HEK293 (cell line): ENCODE results near the gene FBXL7.

Experiments used
- CTCF ChIP-seq: fragments of 450-650 bp; formaldehyde crosslinking; IDR thresholded peaks from 2 replicates; pipeline ENCODE4 v1.5.1; 2016; ENCODE audit warnings: missing biosample characterization, missing genetic modification characterization
- GLIS1 ChIP-seq: fragments of 450-650 bp; formaldehyde crosslinking; IDR thresholded peaks from 2 replicates; pipeline ENCODE4 v1.5.1; 2016; ENCODE audit warnings: missing biosample characterization, missing genetic modification characterization
- PRDM6 ChIP-seq: fragments of 450-650 bp; formaldehyde crosslinking; IDR thresholded peaks from 2 replicates; pipeline ENCODE4 v1.5.1; 2017; ENCODE audit warnings: missing biosample characterization, missing genetic modification characterization
- ZNF660 ChIP-seq: fragments of 450-650 bp; IDR thresholded peaks from 2 replicates; pipeline ENCODE4 v1.5.1; 2018; ENCODE audit warnings: missing biosample characterization, mild to moderate bottlenecking, missing genetic modification characterization
- ZSCAN16 ChIP-seq: fragments of 450-650 bp; formaldehyde crosslinking; IDR thresholded peaks from 2 replicates; pipeline ENCODE4 v1.5.1; 2016; ENCODE audit warnings: missing biosample characterization, missing genetic modification characterization
- TF ChIP-seq, protein P1 (sequence below): fragments of 450-650 bp; formaldehyde crosslinking; IDR thresholded peaks from 2 replicates; pipeline ENCODE4 v1.5.1; 2016; ENCODE audit warnings: missing biosample characterization, missing genetic modification characterization

DNA sequence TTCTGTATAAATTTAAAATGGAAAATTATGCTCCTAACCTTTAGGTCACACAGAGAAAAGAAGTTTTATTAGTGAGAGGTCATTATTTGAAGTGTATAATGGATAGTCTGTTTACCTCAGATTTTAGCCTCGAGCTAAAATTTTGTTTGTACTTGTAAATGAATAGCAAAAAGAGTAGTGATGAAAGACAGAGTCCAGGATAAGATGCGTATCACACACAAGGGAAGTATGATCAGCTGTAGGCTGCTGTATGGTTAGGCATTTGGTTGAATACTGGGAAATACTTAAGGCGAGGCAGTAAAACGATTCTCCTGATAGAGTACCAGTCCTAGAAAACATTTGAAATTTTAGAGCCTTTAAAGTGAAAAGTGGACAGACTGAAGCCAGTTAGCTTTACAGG is 92.7 kb downstream of the FBXL7 start:
- TF ChIP-seq CTCF (tag by site-specific recombination) (no peak), GLIS1 (no peak), PRDM6 (no peak), ZSCAN16 (tag by site-specific recombination) (no peak), ZNF660 (tag by site-specific recombination) (no peak)
- TF ChIP-seq, protein P1, sequence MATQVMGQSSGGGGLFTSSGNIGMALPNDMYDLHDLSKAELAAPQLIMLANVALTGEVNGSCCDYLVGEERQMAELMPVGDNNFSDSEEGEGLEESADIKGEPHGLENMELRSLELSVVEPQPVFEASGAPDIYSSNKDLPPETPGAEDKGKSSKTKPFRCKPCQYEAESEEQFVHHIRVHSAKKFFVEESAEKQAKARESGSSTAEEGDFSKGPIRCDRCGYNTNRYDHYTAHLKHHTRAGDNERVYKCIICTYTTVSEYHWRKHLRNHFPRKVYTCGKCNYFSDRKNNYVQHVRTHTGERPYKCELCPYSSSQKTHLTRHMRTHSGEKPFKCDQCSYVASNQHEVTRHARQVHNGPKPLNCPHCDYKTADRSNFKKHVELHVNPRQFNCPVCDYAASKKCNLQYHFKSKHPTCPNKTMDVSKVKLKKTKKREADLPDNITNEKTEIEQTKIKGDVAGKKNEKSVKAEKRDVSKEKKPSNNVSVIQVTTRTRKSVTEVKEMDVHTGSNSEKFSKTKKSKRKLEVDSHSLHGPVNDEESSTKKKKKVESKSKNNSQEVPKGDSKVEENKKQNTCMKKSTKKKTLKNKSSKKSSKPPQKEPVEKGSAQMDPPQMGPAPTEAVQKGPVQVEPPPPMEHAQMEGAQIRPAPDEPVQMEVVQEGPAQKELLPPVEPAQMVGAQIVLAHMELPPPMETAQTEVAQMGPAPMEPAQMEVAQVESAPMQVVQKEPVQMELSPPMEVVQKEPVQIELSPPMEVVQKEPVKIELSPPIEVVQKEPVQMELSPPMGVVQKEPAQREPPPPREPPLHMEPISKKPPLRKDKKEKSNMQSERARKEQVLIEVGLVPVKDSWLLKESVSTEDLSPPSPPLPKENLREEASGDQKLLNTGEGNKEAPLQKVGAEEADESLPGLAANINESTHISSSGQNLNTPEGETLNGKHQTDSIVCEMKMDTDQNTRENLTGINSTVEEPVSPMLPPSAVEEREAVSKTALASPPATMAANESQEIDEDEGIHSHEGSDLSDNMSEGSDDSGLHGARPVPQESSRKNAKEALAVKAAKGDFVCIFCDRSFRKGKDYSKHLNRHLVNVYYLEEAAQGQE (tag by site-specific recombination), result no peak
